HepG2 (cell line): Measurements from ENCODE around the gene NTPCR. TPM values are rescaled to one million over a fixed set of nuclear protein-coding genes. Genes with fewer than 3 reads are reported as not detected.

Source experiments
- AHDC1 ChIP-seq: sonication (generic); formaldehyde crosslinking; IDR thresholded peaks from 2 replicates; pipeline ENCODE4 v1.5.1; 2020; ENCODE audit warnings: mild to moderate bottlenecking, missing genetic modification reagents, borderline replicate concordance
- DMAP1 ChIP-seq: IDR thresholded peaks from 2 replicates; pipeline ENCODE4 v1.6.1; 2016
- DZIP1 ChIP-seq: sonication (generic); formaldehyde crosslinking; IDR thresholded peaks from 2 replicates; pipeline ENCODE4 v1.5.0; 2020; ENCODE audit warnings: mild to moderate bottlenecking, missing genetic modification reagents
- FLYWCH1 ChIP-seq: sonication (generic); formaldehyde crosslinking; IDR thresholded peaks from 2 replicates; pipeline ENCODE4 v1.8.1; 2023; ENCODE audit warnings: mild to moderate bottlenecking, missing genetic modification reagents
- PHF20 ChIP-seq: sonication (generic); formaldehyde crosslinking; IDR thresholded peaks from 2 replicates; pipeline ENCODE4 v1.5.0; 2020; ENCODE audit warnings: mild to moderate bottlenecking, missing genetic modification reagents
- SMAD9 ChIP-seq: sonication (generic); formaldehyde crosslinking; IDR thresholded peaks from 2 replicates; pipeline ENCODE4 v1.5.1; 2020; ENCODE audit warnings: mild to moderate bottlenecking, missing genetic modification reagents
- SNAPC5 ChIP-seq: sonication (generic); formaldehyde crosslinking; IDR thresholded peaks from 2 replicates; pipeline ENCODE4 v1.8.1; 2023; ENCODE audit warnings: mild to moderate bottlenecking, missing genetic modification reagents, borderline replicate concordance
- SRF ChIP-seq: IDR thresholded peaks from 2 replicates; pipeline ENCODE4 v1.6.1; 2011; ENCODE audit warnings: mild to moderate bottlenecking, low read depth, low read length, moderate library complexity
- TAF1 ChIP-seq: sonication (generic); formaldehyde crosslinking; IDR thresholded peaks from 2 replicates; pipeline ENCODE4 v1.4.0; 2020; ENCODE audit warnings: missing genetic modification reagents
- ZBTB7A ChIP-seq: sonication (generic); formaldehyde crosslinking; IDR thresholded peaks from 2 replicates; pipeline ENCODE4 v1.8.0; 2022; ENCODE audit warnings: mild to moderate bottlenecking, missing genetic modification reagents
- ZNF10 ChIP-seq: sonication (generic); formaldehyde crosslinking; IDR thresholded peaks from 2 replicates; pipeline ENCODE4 v1.4.0; 2020; ENCODE audit warnings: mild to moderate bottlenecking, low read depth, missing genetic modification reagents, borderline replicate concordance
- ZNF543 ChIP-seq: sonication (generic); formaldehyde crosslinking; IDR thresholded peaks from 2 replicates; pipeline ENCODE4 v1.4.0; 2020; ENCODE audit warnings: mild to moderate bottlenecking, missing genetic modification reagents
- ZNF547 ChIP-seq: sonication (generic); formaldehyde crosslinking; IDR thresholded peaks from 2 replicates; pipeline ENCODE4 v1.5.1; 2020; ENCODE audit warnings: mild to moderate bottlenecking, missing genetic modification reagents
- ZNF629 ChIP-seq: sonication (generic); formaldehyde crosslinking; conservative IDR thresholded peaks from 2 replicates; pipeline ENCODE4 v1.5.0; 2020; ENCODE audit warnings: missing genetic modification reagents
- polyA plus RNA-seq, 8 experiments: library from polyadenylated mRNA; depleted of rRNA in 3 of 8; stranded (reverse) in 7 of 8; unstranded in 1 of 8; fragments of >200 nt; fragmentation: Illumina TruSeq in 4 of 8; extraction: Trizol in 4 of 8; gene quantifications; 2 replicates each; pipeline versions ENCODE4 v1.2.1 to v1.2.3, GENCODE V29; 2011 to 2016; ENCODE audit warnings: low read depth in 4 of 8, missing spikeins in 1 of 8, mixed read lengths in 1 of 8; ENCODE audit not compliant: insufficient read depth in 1 of 8
- total RNA-seq, 5 experiments: library from RNA; depleted of rRNA; stranded (reverse); fragments of >200 nt; fragmentation: Illumina TruSeq; extraction: Trizol; gene quantifications; 2 replicates each; pipeline ENCODE4 v1.2.3, GENCODE V29; 2016; ENCODE audit warnings: low read depth in 1 of 5
- TF ChIP-seq, protein P1 (sequence below): sonication (generic); formaldehyde crosslinking; IDR thresholded peaks from 2 replicates; pipeline ENCODE4 v1.4.0; 2020; ENCODE audit warnings: missing genetic modification reagents, borderline replicate concordance

Gene NTPCR
- total and polyA plus RNA-seq, 2 of the 13 experiments (the other 11 are each of a cell fraction or from before 2014, with no cell fraction given), result 11.7 to 47.0 TPM

GRCh38 chr1:232950197-232951176 is at the start of gene NTPCR (continued):
- peak; percentile 56 for TF ChIP-seq PHF20 (CRISPR knock-in tag)
- no peak for TF ChIP-seq SRF
- peak; percentile 73 for TF ChIP-seq ZBTB7A (CRISPR knock-in tag)
- TF ChIP-seq ZNF547 (CRISPR knock-in tag), result peak; percentile 51; the same call in 1 of the 2 replicates
- no peak for TF ChIP-seq SNAPC5 (CRISPR knock-in tag)
- TF ChIP-seq DZIP1 (CRISPR knock-in tag), result no peak
- TF ChIP-seq, protein P1, sequence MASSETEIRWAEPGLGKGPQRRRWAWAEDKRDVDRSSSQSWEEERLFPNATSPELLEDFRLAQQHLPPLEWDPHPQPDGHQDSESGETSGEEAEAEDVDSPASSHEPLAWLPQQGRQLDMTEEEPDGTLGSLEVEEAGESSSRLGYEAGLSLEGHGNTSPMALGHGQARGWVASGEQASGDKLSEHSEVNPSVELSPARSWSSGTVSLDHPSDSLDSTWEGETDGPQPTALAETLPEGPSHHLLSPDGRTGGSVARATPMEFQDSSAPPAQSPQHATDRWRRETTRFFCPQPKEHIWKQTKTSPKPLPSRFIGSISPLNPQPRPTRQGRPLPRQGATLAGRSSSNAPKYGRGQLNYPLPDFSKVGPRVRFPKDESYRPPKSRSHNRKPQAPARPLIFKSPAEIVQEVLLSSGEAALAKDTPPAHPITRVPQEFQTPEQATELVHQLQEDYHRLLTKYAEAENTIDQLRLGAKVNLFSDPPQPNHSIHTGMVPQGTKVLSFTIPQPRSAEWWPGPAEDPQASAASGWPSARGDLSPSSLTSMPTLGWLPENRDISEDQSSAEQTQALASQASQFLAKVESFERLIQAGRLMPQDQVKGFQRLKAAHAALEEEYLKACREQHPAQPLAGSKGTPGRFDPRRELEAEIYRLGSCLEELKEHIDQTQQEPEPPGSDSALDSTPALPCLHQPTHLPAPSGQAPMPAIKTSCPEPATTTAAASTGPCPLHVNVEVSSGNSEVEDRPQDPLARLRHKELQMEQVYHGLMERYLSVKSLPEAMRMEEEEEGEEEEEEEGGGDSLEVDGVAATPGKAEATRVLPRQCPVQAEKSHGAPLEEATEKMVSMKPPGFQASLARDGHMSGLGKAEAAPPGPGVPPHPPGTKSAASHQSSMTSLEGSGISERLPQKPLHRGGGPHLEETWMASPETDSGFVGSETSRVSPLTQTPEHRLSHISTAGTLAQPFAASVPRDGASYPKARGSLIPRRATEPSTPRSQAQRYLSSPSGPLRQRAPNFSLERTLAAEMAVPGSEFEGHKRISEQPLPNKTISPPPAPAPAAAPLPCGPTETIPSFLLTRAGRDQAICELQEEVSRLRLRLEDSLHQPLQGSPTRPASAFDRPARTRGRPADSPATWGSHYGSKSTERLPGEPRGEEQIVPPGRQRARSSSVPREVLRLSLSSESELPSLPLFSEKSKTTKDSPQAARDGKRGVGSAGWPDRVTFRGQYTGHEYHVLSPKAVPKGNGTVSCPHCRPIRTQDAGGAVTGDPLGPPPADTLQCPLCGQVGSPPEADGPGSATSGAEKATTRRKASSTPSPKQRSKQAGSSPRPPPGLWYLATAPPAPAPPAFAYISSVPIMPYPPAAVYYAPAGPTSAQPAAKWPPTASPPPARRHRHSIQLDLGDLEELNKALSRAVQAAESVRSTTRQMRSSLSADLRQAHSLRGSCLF (CRISPR knock-in tag), result no peak
- no peak for TF ChIP-seq ZNF629 (CRISPR knock-in tag)
- TF ChIP-seq AHDC1 (CRISPR knock-in tag), result no peak
- no peak for TF ChIP-seq FLYWCH1 (CRISPR knock-in tag)
- no peak; the same call in 1 of the 2 replicates for TF ChIP-seq DMAP1
- TF ChIP-seq ZNF543 (CRISPR knock-in tag), result no peak
- no peak for TF ChIP-seq ZNF10
- TF ChIP-seq SMAD9 (CRISPR knock-in tag), result no peak
- TF ChIP-seq TAF1, result peak; percentile 69
